SK-N-SH (cell line): Measurements from ENCODE around the gene CAPS. TPM values are rescaled to one million over a fixed set of nuclear protein-coding genes. Genes with fewer than 3 reads are reported as not detected.
"Not testable (repeated sequence)": the region's sequence is repeated elsewhere in the genome, so short reads cannot be mapped to it uniquely, and the experiment has no call there.

Experiments used
- CTCF ChIA-PET: fragments of 300-600, 350-600 bp; formaldehyde crosslinking; extraction: SDS; loops from one replicate; lab custom pipeline; 2021; lab: Yijun Ruan, JAX
- POLR2A ChIA-PET: fragments of 350-600 bp; sonication (Branson Sonifier 250); formaldehyde crosslinking; extraction: SDS; loops from one replicate; lab custom pipeline; 2020; ENCODE audit warnings: antibody characterized with exemption, inconsistent platforms; lab: Yijun Ruan, JAX
- DNase-seq: peaks from one replicate; pipeline ENCODE4 v3.0.0; 2012
- H2AFZ ChIP-seq: fragments of 200-600 bp; sonication (generic); 2 replicates; pipeline ENCODE4 v1.8.1; 2016; ENCODE audit warnings: antibody characterized with exemption, mild to moderate bottlenecking, low read depth
- H3F3A ChIP-seq: fragments of 200-600 bp; sonication (generic); replicated peaks from 2 replicates; pipeline ENCODE3; 2016; ENCODE audit warnings: antibody characterized with exemption, mild to moderate bottlenecking; ENCODE audit not compliant: insufficient read depth
- H3K27ac ChIP-seq, 2 experiments: fragments of 200-500 bp in 1 of 2; fragments of 200-600 bp in 1 of 2; sonication (Bioruptor generic) in 1 of 2; sonication (generic), shearing (Covaris generic) in 1 of 2; 2 replicates each; pipeline versions ENCODE4 v1.5.1 to v1.6.1; 2014 to 2016; ENCODE audit warnings: low read depth in 2 of 2, inconsistent platforms in 1 of 2, low read length in 1 of 2, mild to moderate bottlenecking in 1 of 2, mixed read lengths in 1 of 2
- H3K27me3 ChIP-seq: fragments of 200-600 bp; sonication (generic), shearing (Covaris generic); 2 replicates; pipeline ENCODE4 v1.6.1; 2016; ENCODE audit warnings: mixed run types; ENCODE audit not compliant: insufficient read depth
- H3K36me3 ChIP-seq, 2 experiments: fragments of 200-500 bp in 1 of 2; fragments of 200-600 bp in 1 of 2; sonication (Bioruptor generic) in 1 of 2; sonication (generic) in 1 of 2; replicated peaks in 1 of 2; 2 replicates each; pipeline versions ENCODE3 to v1.5.1; 2014 to 2016; ENCODE audit warnings: low read length in 1 of 2, mild to moderate bottlenecking in 1 of 2; ENCODE audit not compliant: insufficient read depth in 2 of 2, control insufficient read depth in 1 of 2
- H3K4me1 ChIP-seq, 2 experiments: fragments of 200-500 bp in 1 of 2; fragments of 200-600 bp in 1 of 2; sonication (Bioruptor generic) in 1 of 2; sonication (generic), shearing (Covaris generic) in 1 of 2; 2 replicates each; pipeline versions ENCODE4 v1.5.1 to v1.6.1; 2014 to 2016; ENCODE audit warnings: low read depth in 1 of 2, low read length in 1 of 2, mixed run types in 1 of 2; ENCODE audit not compliant: insufficient read depth in 2 of 2, control insufficient read depth in 1 of 2
- H3K4me2 ChIP-seq: fragments of 200-600 bp; sonication (generic), shearing (Covaris generic); 2 replicates; pipeline ENCODE4 v1.6.1; 2017; ENCODE audit warnings: mixed run types
- H3K4me3 ChIP-seq, 2 experiments: fragments of 200-500 bp in 1 of 2; fragments of 200-600 bp in 1 of 2; sonication (Bioruptor generic) in 1 of 2; sonication (generic), shearing (Covaris generic) in 1 of 2; 2 replicates each; pipeline versions ENCODE4 v1.5.1 to v1.8.1; 2014 to 2016; ENCODE audit warnings: low read depth in 2 of 2, inconsistent platforms in 1 of 2, low read length in 1 of 2, mild to moderate bottlenecking in 1 of 2, mixed read lengths in 1 of 2, moderate library complexity in 1 of 2
- H3K79me2 ChIP-seq: fragments of 200-600 bp; sonication (generic); 2 replicates; pipeline ENCODE4 v1.8.1; 2017; ENCODE audit warnings: mild to moderate bottlenecking; ENCODE audit not compliant: insufficient read depth
- H3K9ac ChIP-seq: fragments of 200-600 bp; sonication (generic); 2 replicates; pipeline ENCODE4 v1.6.1; 2017; ENCODE audit warnings: mixed run types
- H3K9me2 ChIP-seq: fragments of 200-600 bp; sonication (generic); 2 replicates; pipeline ENCODE4 v1.6.1; 2017; ENCODE audit warnings: mixed run types
- H3K9me3 ChIP-seq: fragments of 200-600 bp; sonication (generic); 2 replicates; pipeline ENCODE4 v1.6.1; 2017; ENCODE audit warnings: mixed run types, mild to moderate bottlenecking, moderate library complexity
- H4K20me1 ChIP-seq: fragments of 200-600 bp; sonication (generic); 2 replicates; pipeline ENCODE4 v1.6.1; 2017; ENCODE audit warnings: mild to moderate bottlenecking, mixed run types; ENCODE audit not compliant: insufficient read depth
- CHD2 ChIP-seq: fragments of 150-350 bp; IDR thresholded peaks from 2 replicates; pipeline ENCODE4 v1.6.1; 2018; ENCODE audit warnings: low read length; ENCODE audit not compliant: partially characterized antibody
- ELF1 ChIP-seq: IDR thresholded peaks from 2 replicates; pipeline ENCODE4 v1.4.0; 2012
- EZH2phosphoT487 ChIP-seq: fragments of 200-600 bp; sonication (generic); IDR thresholded peaks from 2 replicates; pipeline ENCODE4 v1.6.1; 2017; ENCODE audit warnings: low read depth, mixed run types, mild to moderate bottlenecking, antibody characterized with exemption, moderate library complexity, borderline replicate concordance
- FOXJ3 ChIP-seq: sonication (generic); formaldehyde crosslinking; IDR thresholded peaks from 2 replicates; pipeline ENCODE4 v1.5.1; 2020; ENCODE audit warnings: mild to moderate bottlenecking, missing genetic modification reagents
- FOXM1 ChIP-seq: IDR thresholded peaks from 2 replicates; pipeline ENCODE4 v1.4.0; 2012; ENCODE audit warnings: low read depth, mild to moderate bottlenecking
- GABPA ChIP-seq: IDR thresholded peaks from 2 replicates; pipeline ENCODE4 v1.4.0; 2012; ENCODE audit warnings: low read depth, mild to moderate bottlenecking
- GATA2 ChIP-seq: sonication (generic); formaldehyde crosslinking; IDR thresholded peaks from 2 replicates; pipeline ENCODE4 v1.5.0; 2020; ENCODE audit warnings: mild to moderate bottlenecking, missing genetic modification reagents
- MEF2A ChIP-seq: IDR thresholded peaks from 2 replicates; pipeline ENCODE4 v1.4.0; 2012; ENCODE audit warnings: low read depth, borderline replicate concordance
- MXI1 ChIP-seq: IDR thresholded peaks from 2 replicates; pipeline ENCODE4 v1.6.1; 2012; ENCODE audit warnings: mild to moderate bottlenecking, low read depth, low read length, improper control_type of control experiment
- NFIC ChIP-seq: IDR thresholded peaks from 2 replicates; pipeline ENCODE4 v1.4.0; 2012; ENCODE audit warnings: borderline replicate concordance
- NRF1 ChIP-seq: IDR thresholded peaks from 2 replicates; pipeline ENCODE4 v1.6.1; 2012; ENCODE audit warnings: low read depth, mild to moderate bottlenecking, low read length
- POLR2AphosphoS5 ChIP-seq: IDR thresholded peaks from 2 replicates; pipeline ENCODE4 v1.6.1; 2012; ENCODE audit warnings: low read depth, low read length
- RCOR1 ChIP-seq: fragments of 150-350 bp; IDR thresholded peaks from 2 replicates; pipeline ENCODE4 v1.6.1; 2017; ENCODE audit warnings: antibody characterized with exemption, low read length
- RXRA ChIP-seq: IDR thresholded peaks from 2 replicates; pipeline ENCODE4 v1.4.0; 2012; ENCODE audit warnings: low read depth, mild to moderate bottlenecking, borderline replicate concordance
- SMC3 ChIP-seq: IDR thresholded peaks from 2 replicates; pipeline ENCODE4 v1.6.1; 2012; ENCODE audit warnings: low read depth, low read length, improper control_type of control experiment
- TAF1 ChIP-seq: IDR thresholded peaks from 2 replicates; pipeline ENCODE4 v1.6.1; 2012; ENCODE audit warnings: low read depth, mild to moderate bottlenecking, low read length, moderate library complexity, borderline replicate concordance
- TEAD4 ChIP-seq: IDR thresholded peaks from 2 replicates; pipeline ENCODE4 v1.4.0; 2012; ENCODE audit warnings: mild to moderate bottlenecking, borderline replicate concordance; ENCODE audit not compliant: insufficient read depth
- WGBS: methylation state at CpG from one replicate; pipeline ENCODE4 v1.1.6; 2017; ENCODE audit warnings: low lambda C conversion rate; 5-methylcytosine and 5-hydroxymethylcytosine counted together
- polyA plus RNA-seq, 3 experiments: library from polyadenylated mRNA; depleted of rRNA; stranded (reverse); fragments of >200 nt; gene quantifications; 2 replicates each; pipeline ENCODE4 v1.2.3, GENCODE V29; 2012
- TF ChIP-seq, protein P1 (sequence below): IDR thresholded peaks from 2 replicates; pipeline ENCODE4; 2012
- TF ChIP-seq, protein P2 (sequence below): IDR thresholded peaks from 2 replicates; pipeline ENCODE4 v1.4.0; 2012; ENCODE audit warnings: low read depth, borderline replicate concordance

Gene CAPS
- polyA plus RNA-seq, 1 of the 3 experiments (the other 2 are of a cell fraction): 13.4 TPM

DNA sequence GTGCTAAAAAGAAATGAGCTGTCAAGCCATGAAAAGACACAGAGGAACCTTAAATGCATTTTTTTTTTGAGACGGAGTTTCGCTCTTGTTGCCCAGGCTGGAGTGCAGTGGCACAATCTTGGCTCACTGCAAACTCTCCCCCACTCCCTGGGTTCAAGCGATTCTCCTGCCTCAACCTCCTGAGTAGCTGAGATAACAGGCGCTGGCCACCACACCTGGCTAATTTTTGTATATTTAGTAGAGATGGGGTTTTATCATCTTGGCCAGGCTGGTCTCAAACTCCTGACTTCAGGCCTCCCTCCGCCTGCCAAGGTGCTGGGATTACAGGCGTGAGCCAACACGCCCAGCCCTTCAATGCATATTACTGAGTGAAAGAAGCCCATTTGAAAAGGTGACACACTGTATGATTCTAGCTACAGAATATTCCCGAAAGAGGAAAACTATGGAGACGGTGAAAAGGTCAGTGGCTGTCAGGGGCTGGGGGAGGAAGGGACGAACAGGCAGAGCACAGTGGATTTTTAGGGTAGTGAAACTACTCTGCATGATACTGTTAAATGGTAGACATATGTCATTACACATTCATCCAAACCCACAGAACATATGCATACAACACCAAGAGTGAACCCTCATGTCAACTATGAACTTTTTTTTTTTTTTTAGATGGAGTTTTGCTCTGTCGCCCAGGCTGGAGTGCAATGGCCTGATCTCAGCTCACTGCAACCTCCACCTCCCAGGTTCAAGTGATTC lies 29.8 kb upstream of the CAPS start:
- not testable (repeated sequence) for H3K79me2 ChIP-seq, DNase-seq, H3K36me3 ChIP-seq, H2AFZ ChIP-seq, H3K9ac ChIP-seq, H3K4me2 ChIP-seq, H3K27me3 ChIP-seq, H3K4me3 ChIP-seq, H3K27ac ChIP-seq, H3F3A ChIP-seq, H3K9me2 ChIP-seq, H3K9me3 ChIP-seq, H4K20me1 ChIP-seq, H3K4me1 ChIP-seq
- ChIA-PET CTCF (interaction anchor here (0.6 to 3.2 kb wide), 5 partner anchors 9 to 163 kb away, joined by 3 to 11 read pairs (median 3); no protein-coding TSS in a partner anchor), POLR2A (interaction anchor here (1.2 kb wide), 1 partner anchor 55 kb away, joined by 3 read pairs; no protein-coding TSS in a partner anchor)
- WGBS: 85% methylated on average over 10 of the region's 11 CpGs

DNA sequence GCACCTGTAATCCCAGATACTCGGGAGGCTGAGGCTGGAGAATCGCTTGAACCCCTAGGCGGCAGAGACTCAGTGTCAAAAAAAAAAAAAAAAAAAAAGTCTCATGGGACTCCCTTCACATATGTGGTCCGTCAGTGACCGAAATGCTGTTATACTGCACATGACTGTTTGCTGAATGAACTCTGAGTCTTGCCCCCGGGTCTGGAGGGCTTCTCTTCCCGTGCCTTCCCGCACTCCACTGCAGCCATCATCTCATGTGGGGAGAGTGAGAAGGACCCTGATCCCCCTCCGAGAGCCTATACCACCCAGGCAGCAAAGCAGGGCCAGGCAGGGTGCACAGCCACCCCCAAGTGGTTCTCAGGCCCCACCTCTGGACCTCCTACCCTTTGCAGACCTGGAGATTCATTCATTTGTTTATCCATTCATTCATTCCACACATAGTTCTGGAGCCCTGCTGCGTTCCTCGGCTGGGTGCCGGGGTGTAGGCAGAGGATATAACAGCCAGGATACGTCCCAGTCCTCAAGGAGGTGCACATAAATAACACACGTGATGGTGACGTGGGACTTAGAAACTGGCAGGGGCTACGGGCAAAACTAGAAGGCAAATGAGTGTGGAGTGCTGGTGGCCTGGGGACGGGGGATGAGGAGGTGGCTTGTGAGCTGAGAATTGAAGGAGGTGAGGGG lies 24.6 kb upstream of the CAPS start:
- no peak overlapping the region for H2AFZ ChIP-seq
- WGBS: 59% methylated on average over 17 of the region's 17 CpGs
- H3K4me1 ChIP-seq: peaks cover 0 to 27% of the 10 kb centered on the region in 2 experiments; a peak in 1 of 4 replicates
- ChIA-PET POLR2A (interaction anchor here (1.6 kb wide), 1 partner anchor 85 kb away, joined by 5 read pairs; no protein-coding TSS in a partner anchor), CTCF (interaction anchor here (4.6 kb wide), 1 partner anchor 85 kb away, joined by 73 read pairs; the partner anchor contains the start of gene NRTN)
- no peaks in the 10 kb centered on the region for H3K36me3 ChIP-seq
- H4K20me1 ChIP-seq: no peaks in the 10 kb centered on the region
- no peaks in the 10 kb centered on the region for H3K27me3 ChIP-seq
- no peak overlapping the region for H3K4me3 ChIP-seq
- no peak overlapping the region for H3K27ac ChIP-seq
- H3K4me2 ChIP-seq: no peak overlapping the region
- no peaks in the 10 kb centered on the region for H3K9me2 ChIP-seq
- peak; percentile 38 for DNase-seq
- H3K9ac ChIP-seq: no peak overlapping the region
- H3F3A ChIP-seq: no peaks in the 10 kb centered on the region
- no peaks in the 10 kb centered on the region for H3K9me3 ChIP-seq
- TF ChIP-seq TEAD4 (no peak), NRF1 (no peak), GABPA (no peak), SMC3 (no peak), FOXJ3 (CRISPR knock-in tag) (no peak), NFIC (no peak), GATA2 (CRISPR knock-in tag) (no peak), MEF2A (no peak), TAF1 (no peak), ELF1 (no peak), POLR2AphosphoS5 (no peak), RXRA (no peak), FOXM1 (no peak), MXI1 (no peak), EZH2phosphoT487 (no peak), RCOR1 (no peak), CHD2 (no peak)
- TF ChIP-seq, protein P1, sequence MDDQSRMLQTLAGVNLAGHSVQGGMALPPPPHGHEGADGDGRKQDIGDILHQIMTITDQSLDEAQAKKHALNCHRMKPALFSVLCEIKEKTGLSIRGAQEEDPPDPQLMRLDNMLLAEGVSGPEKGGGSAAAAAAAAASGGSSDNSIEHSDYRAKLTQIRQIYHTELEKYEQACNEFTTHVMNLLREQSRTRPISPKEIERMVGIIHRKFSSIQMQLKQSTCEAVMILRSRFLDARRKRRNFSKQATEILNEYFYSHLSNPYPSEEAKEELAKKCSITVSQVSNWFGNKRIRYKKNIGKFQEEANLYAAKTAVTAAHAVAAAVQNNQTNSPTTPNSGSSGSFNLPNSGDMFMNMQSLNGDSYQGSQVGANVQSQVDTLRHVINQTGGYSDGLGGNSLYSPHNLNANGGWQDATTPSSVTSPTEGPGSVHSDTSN: no peak
- TF ChIP-seq, protein P2, sequence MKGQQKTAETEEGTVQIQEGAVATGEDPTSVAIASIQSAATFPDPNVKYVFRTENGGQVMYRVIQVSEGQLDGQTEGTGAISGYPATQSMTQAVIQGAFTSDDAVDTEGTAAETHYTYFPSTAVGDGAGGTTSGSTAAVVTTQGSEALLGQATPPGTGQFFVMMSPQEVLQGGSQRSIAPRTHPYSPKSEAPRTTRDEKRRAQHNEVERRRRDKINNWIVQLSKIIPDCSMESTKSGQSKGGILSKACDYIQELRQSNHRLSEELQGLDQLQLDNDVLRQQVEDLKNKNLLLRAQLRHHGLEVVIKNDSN: no peak
- H3K79me2 ChIP-seq: no peaks in the 10 kb centered on the region
